Measurements from ENCODE around the gene FAM20C. TPM values are rescaled to one million over a fixed set of nuclear protein-coding genes. Genes with fewer than 3 reads are reported as not detected.

Gene FAM20C
- total RNA-seq, 4 donors from 2014 or later, result 17.3 to 20.7 (median 19.8) TPM

DNA sequence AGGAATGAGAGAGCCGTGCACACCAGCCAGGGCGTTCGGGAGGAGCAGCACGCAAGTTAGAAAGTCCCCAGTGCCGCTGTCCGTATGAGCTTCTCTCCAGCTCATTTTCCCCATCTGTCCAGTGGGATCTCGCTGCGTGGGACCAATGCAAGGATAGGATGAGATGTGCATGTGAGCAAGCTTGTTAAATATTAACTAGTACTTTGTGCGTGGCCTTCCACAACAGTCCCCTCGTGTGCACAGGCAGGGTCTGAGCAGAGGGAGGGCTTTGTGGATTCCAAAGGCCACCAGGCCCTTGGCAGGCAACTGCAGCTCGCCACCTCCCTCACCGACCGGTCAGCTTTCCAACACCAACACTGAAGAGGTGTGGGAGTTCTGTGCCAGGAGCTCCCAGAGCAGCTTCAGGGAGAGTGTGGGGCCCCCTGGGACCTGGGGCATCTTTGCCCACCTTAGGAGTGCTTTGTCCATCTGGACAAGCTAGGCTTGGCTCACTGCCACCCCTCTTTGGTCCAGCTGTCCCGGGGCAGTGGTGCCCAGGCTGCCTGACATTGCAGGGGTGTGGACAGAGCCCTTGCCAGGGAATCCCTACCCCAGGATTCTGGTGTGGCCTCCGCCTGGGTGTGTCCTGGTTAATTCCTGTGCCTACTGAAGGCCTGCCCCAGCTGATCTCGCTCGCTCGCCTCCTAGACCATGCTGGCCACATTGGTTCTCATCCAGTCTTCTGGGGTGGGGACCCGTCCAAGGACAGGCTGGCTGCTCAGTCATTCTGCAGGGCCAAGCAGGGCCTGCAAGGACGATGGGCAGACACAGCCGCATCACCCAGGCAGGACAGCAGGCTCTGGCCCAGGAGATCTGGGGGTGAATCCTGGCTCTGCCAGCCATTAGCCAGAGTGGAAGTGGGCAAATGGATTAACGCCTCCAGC lies 5.3 kb downstream of the FAM20C start:
- intact Hi-C loops (cut with DNase I; ENCODE audit: low total_unique reads), result no loop called here
- whole genome bisulfite sequencing, 2 donors, result 90 to 92% methylated on average over 21 of the region's 22 CpGs
- H3K4me3 ChIP-seq (ENCODE audit: low read depth, poor library complexity, severe bottlenecking), result no peak overlapping the region
- DNase-seq (ENCODE audit: low spot score in 2 of 2), result no peak
- no peak for TF ChIP-seq POLR2A (IDR thresholded peaks at IDR 0.05)
- TF ChIP-seq, protein P1, sequence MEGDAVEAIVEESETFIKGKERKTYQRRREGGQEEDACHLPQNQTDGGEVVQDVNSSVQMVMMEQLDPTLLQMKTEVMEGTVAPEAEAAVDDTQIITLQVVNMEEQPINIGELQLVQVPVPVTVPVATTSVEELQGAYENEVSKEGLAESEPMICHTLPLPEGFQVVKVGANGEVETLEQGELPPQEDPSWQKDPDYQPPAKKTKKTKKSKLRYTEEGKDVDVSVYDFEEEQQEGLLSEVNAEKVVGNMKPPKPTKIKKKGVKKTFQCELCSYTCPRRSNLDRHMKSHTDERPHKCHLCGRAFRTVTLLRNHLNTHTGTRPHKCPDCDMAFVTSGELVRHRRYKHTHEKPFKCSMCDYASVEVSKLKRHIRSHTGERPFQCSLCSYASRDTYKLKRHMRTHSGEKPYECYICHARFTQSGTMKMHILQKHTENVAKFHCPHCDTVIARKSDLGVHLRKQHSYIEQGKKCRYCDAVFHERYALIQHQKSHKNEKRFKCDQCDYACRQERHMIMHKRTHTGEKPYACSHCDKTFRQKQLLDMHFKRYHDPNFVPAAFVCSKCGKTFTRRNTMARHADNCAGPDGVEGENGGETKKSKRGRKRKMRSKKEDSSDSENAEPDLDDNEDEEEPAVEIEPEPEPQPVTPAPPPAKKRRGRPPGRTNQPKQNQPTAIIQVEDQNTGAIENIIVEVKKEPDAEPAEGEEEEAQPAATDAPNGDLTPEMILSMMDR (IDR thresholded peaks at IDR 0.05), result no peak

DNA sequence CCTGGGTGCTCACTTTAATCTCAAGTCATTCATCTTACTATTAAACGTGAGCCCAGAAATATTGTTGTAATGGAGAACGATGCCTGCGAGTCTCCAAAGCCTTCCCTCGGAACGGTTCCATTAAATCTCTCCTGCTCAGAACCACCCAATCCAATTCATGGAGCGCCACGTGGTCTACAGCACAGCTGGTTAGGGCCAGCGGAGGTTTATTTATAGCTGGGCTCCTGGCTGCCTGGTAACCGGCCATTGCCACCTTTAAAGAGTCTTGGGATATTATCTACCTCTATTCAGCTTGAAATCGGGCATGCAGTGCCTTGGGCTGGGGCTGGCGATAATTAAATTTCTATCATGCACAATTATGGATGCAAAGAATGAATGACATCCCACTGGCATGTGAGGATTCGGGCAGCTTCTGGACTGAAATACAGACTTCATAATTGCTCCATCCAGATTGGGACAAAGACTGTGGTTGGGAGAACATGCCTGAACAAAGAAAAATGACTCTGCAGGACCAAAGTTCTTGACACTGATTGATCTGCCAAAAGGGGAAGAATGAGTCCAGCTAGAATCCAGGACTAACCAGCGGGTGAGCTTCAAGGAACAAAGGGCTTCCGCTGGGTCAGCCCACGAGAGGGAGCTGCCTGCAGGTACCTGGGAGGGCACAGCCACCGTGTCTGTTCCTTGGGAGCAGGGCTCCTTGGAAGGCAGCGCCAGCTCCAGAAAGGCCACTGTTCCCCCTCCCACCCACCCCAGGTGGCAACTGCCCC lies 7.3 kb downstream of the FAM20C start:
- 82 to 88% methylated on average over 17 of the region's 17 CpGs for WGBS, 2 donors
- no peak for DNase-seq (ENCODE audit: low spot score in 2 of 2)

DNA sequence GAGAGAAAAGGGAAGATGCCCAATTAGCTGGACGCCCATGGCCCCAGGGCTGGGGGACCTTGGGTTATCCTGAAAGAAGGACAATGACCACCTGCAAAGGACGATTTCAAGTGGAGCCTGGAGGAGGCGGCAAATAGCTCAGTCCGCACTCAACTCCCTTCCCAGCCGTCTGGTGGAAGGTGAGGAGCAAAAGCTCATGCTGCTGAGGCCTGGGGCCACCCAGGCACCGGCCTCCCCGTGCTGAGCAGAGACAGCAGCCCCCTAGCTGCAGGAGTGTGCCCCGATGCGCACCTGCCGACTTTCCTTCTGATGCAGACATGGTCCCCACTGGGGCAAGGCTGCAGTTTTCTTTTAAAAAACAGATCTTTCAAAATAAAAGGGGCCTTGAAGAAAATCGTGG lies 7.9 kb downstream of the FAM20C start:
- TF ChIP-seq, protein P1 (IDR thresholded peaks at IDR 0.05), result no peak
- TF ChIP-seq POLR2A (IDR thresholded peaks at IDR 0.05), result no peak
- 88 to 89% methylated on average over 11 of the region's 11 CpGs for WGBS, 2 donors
- H3K4me3 ChIP-seq (ENCODE audit: low read depth, poor library complexity, severe bottlenecking), result no peak overlapping the region
- intact Hi-C loops (cut with DNase I; ENCODE audit: low total_unique reads), result no loop called here
- no peak for DNase-seq (ENCODE audit: low spot score in 2 of 2)

More for the DNA sequence above, 7.3 kb downstream of the FAM20C start:
- TF ChIP-seq, protein P1 (IDR thresholded peaks at IDR 0.05), result no peak
- TF ChIP-seq POLR2A (IDR thresholded peaks at IDR 0.05), result no peak
- no peak overlapping the region for H3K4me3 ChIP-seq (ENCODE audit: low read depth, poor library complexity, severe bottlenecking)
- intact Hi-C loops (cut with DNase I; ENCODE audit: low total_unique reads), result no loop called here

DNA sequence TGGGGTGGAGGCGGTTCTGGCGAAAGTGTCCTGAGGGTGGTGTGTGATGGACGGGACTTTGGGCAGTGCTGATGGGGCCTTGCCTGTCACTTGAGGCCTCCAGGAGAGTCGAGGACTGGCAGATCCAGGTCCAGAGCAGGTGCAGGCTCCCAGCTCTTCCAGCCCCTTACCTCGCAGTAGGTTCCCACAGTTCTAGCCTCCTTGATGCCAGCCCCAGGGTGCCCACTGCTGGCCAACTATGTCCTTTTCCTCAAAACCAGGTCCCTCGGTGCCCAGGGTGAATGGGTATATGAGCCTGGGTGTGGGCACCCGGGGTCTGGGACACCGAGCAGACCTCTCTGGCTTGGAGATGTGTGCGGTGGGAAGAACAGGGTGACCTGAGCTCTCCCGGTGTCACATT lies 8.3 kb downstream of the FAM20C start:
- no peak overlapping the region for H3K4me3 ChIP-seq (ENCODE audit: low read depth, poor library complexity, severe bottlenecking)
- WGBS, 2 donors, result 84 to 91% methylated on average over 10 of the region's 10 CpGs
- TF ChIP-seq, protein P1 (IDR thresholded peaks at IDR 0.05), result no peak
- no peak for TF ChIP-seq POLR2A (IDR thresholded peaks at IDR 0.05)
- intact Hi-C loops (cut with DNase I; ENCODE audit: low total_unique reads), result no loop called here
- no peak for DNase-seq (ENCODE audit: low spot score in 2 of 2)

DNA sequence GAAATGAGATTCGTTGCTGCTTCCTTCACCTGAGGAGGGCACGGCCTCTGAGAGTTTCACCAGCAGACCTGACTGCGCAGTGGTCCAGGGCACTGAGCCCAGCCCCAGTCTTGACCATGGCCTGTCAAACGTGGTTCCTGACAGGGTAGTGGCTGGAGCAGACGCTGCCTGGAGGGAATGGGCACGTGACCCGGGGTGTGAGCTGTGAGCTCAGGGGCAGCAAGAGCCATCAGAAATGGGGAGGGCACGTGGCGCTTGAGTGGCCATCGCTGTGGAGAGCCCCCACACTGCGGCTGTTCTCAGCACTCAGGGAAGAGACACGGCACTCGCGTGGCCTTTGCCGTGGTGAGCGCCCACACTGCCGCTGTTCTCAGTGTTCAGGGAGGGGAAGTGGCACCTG lies 12.0 kb downstream of the FAM20C start:
- no peak for DNase-seq (ENCODE audit: low spot score in 2 of 2)
- no peak overlapping the region for H3K4me3 ChIP-seq (ENCODE audit: low read depth, poor library complexity, severe bottlenecking)
- intact Hi-C loops (cut with DNase I; ENCODE audit: low total_unique reads), result no loop called here
- TF ChIP-seq, protein P1 (IDR thresholded peaks at IDR 0.05), result no peak
- no peak for TF ChIP-seq POLR2A (IDR thresholded peaks at IDR 0.05)
- 93 to 95% methylated on average over 17 of the region's 17 CpGs for WGBS, 2 donors
